HCT116 (cell line): ENCODE data around the gene PON3.

ENCODE experiments used
- CEBPB ChIP-seq: IDR thresholded peaks from 2 replicates; pipeline ENCODE4 v1.6.1; 2012; ENCODE audit warnings: low read depth
- CTCF ChIP-seq, 3 experiments: fragments of 200-600 bp in 1 of 3; sonication (generic) in 1 of 3; IDR thresholded peaks in 2 of 3; conservative IDR thresholded peaks in 1 of 3; 2 replicates each; pipeline ENCODE4 v1.5.1; 2012 to 2017; ENCODE audit warnings: low read depth in 2 of 3, low read length in 2 of 3, antibody characterized with exemption in 1 of 3, borderline replicate concordance in 1 of 3, control low read depth in 1 of 3, mild to moderate bottlenecking in 1 of 3, mixed read lengths in 1 of 3, mixed run types in 1 of 3, moderate library complexity in 1 of 3; ENCODE audit not compliant: insufficient read depth in 1 of 3
- EGR1 ChIP-seq: IDR thresholded peaks from 2 replicates; pipeline ENCODE4 v1.6.1; 2012; ENCODE audit warnings: low read depth
- EZH2 ChIP-seq: fragments of 200-600 bp; sonication (generic); IDR thresholded peaks from 2 replicates; pipeline ENCODE4 v1.6.1; 2017; ENCODE audit warnings: antibody characterized with exemption, mixed run types
- POLR2A ChIP-seq: IDR thresholded peaks from 2 replicates; pipeline ENCODE4 v1.7.0; 2011; ENCODE audit warnings: borderline replicate concordance; ENCODE audit not compliant: insufficient read depth, insufficient read length; ENCODE audit errors: extremely low read depth
- SIN3A ChIP-seq: IDR thresholded peaks from 2 replicates; pipeline ENCODE4 v1.6.1; 2012; ENCODE audit warnings: low read depth
- SP1 ChIP-seq: IDR thresholded peaks from 2 replicates; pipeline ENCODE4 v1.6.1; 2012; ENCODE audit warnings: low read depth
- YY1 ChIP-seq: IDR thresholded peaks from 2 replicates; pipeline ENCODE4 v1.6.1; 2011; ENCODE audit warnings: low read length, low read depth, moderate library complexity, mild to moderate bottlenecking; ENCODE audit not compliant: insufficient replicate concordance; ENCODE audit errors: extremely low read depth

- no peak for TF ChIP-seq CTCF (IDR thresholded peaks at IDR 0.05 in 2 of 3, conservative IDR thresholded peaks at IDR 0.05 in 1 of 3; ENCODE audit: borderline replicate concordance in 1 of 3, insufficient read depth in 1 of 3, low read depth in 2 of 3, low read length in 2 of 3)
- TF ChIP-seq SP1 = no peak
- no peak for TF ChIP-seq EGR1
- TF ChIP-seq EZH2 = no peak
- no peak for TF ChIP-seq POLR2A
- no peak for TF ChIP-seq CEBPB
- no peak for TF ChIP-seq SIN3A
- no peak for TF ChIP-seq YY1
Measured at GRCh38 chr7:95412075-95412474, 15.9 kb upstream of the PON3 start.
